C4-2B (cell line): ENCODE results near the gene MARVELD3.

ENCODE experiments used
- CTCF ChIP-seq: fragments of 450-650 bp; conservative IDR thresholded peaks from 2 replicates; pipeline ENCODE4 v1.5.1; 2017; ENCODE audit warnings: mild to moderate bottlenecking
- ZFX ChIP-seq: fragments of 450-650 bp; IDR thresholded peaks from 2 replicates; pipeline ENCODE4 v1.6.1; 2017

GRCh38 chr16:71637398-71637797, 11.4 kb downstream of the MARVELD3 start:
- TF ChIP-seq CTCF (no peak), ZFX (no peak)
